Measurements from ENCODE around the gene EIF3B. TPM values are rescaled to one million over a fixed set of nuclear protein-coding genes. Genes with fewer than 3 reads are reported as not detected.

The EIF3B gene
- total RNA-seq, 1 donor from 2014 or later = 84.9 TPM

GRCh38 chr7:2420216-2420933 lies 65.7 kb downstream of the EIF3B start:
- no peaks in the 10 kb centered on the region for H3K9me3 ChIP-seq
- H3K4me1 ChIP-seq = no peaks in the 10 kb centered on the region
- H3K36me3 ChIP-seq = peaks cover 0 to 4% of the 10 kb centered on the region in 2 donors
- intact Hi-C loops (cut with DNase I) = no loop called here
- H3K27ac ChIP-seq = no peak overlapping the region
- TF ChIP-seq CTCF (IDR thresholded peaks at IDR 0.05) = no peak
- no peak overlapping the region for H3K4me3 ChIP-seq
- H3K27me3 ChIP-seq = no peaks in the 10 kb centered on the region
- DNase-seq (ENCODE audit: low spot score in 2 of 2) = no peak

GRCh38 chr7:2421943-2422310 lies 67.3 kb downstream of the EIF3B start:
- no peaks in the 10 kb centered on the region for H3K9me3 ChIP-seq
- DNase-seq (ENCODE audit: low spot score in 2 of 2) = no peak
- H3K27ac ChIP-seq = no peak overlapping the region
- TF ChIP-seq CTCF (IDR thresholded peaks at IDR 0.05) = no peak
- H3K4me3 ChIP-seq = no peak overlapping the region
- peaks cover 0 to 4% of the 10 kb centered on the region in 2 donors for H3K36me3 ChIP-seq
- intact Hi-C loops (cut with DNase I) = no loop called here
- H3K27me3 ChIP-seq = no peaks in the 10 kb centered on the region
- H3K4me1 ChIP-seq = no peaks in the 10 kb centered on the region

GRCh38 chr7:2425749-2426148 lies 71.1 kb downstream of the EIF3B start:
- intact Hi-C loops (cut with DNase I) = loop anchor here (5.0 kb wide), 1 partner anchor 48 kb away; no protein-coding TSS in a partner anchor
- no peak overlapping the region for H3K4me3 ChIP-seq
- no peaks in the 10 kb centered on the region for H3K27me3 ChIP-seq
- DNase-seq (ENCODE audit: low spot score in 2 of 2) = no peak
- no peak overlapping the region for H3K27ac ChIP-seq
- no peak for TF ChIP-seq CTCF (IDR thresholded peaks at IDR 0.05)
- no peaks in the 10 kb centered on the region for H3K9me3 ChIP-seq
- H3K36me3 ChIP-seq = no peaks in the 10 kb centered on the region
- H3K4me1 ChIP-seq = no peaks in the 10 kb centered on the region

Other genes with a start within 250 kb of the EIF3B start
- gene MAD1L1, start 121.9 kb upstream of the EIF3B start, total RNA-seq = 59.6 TPM
- gene MRM2, start 112.6 kb upstream of the EIF3B start, total RNA-seq = 6.7 TPM
- gene NUDT1, start 112.6 kb upstream of the EIF3B start, total RNA-seq = 9.0 TPM
- 12.2 TPM for gene SNX8, start 40.4 kb upstream of the EIF3B start, total RNA-seq
- gene CHST12, start 48.8 kb downstream of the EIF3B start, total RNA-seq = 79.4 TPM
- gene GRIFIN, start 121.6 kb downstream of the EIF3B start, total RNA-seq = not detected
- 102 TPM for gene LFNG, start 164.9 kb downstream of the EIF3B start, total RNA-seq
- 84.0 TPM for gene BRAT1, start 200.7 kb downstream of the EIF3B start, total RNA-seq
- gene IQCE, start 204.2 kb downstream of the EIF3B start, total RNA-seq = 11.4 TPM

All from ascending aorta (tissue), 2 donors.